ENCODE measurements around the gene PTPA.
"Not testable (repeated sequence)": the region's sequence is repeated elsewhere in the genome, so short reads cannot be mapped to it uniquely, and the experiment has no call there.

The PTPA gene

DNA sequence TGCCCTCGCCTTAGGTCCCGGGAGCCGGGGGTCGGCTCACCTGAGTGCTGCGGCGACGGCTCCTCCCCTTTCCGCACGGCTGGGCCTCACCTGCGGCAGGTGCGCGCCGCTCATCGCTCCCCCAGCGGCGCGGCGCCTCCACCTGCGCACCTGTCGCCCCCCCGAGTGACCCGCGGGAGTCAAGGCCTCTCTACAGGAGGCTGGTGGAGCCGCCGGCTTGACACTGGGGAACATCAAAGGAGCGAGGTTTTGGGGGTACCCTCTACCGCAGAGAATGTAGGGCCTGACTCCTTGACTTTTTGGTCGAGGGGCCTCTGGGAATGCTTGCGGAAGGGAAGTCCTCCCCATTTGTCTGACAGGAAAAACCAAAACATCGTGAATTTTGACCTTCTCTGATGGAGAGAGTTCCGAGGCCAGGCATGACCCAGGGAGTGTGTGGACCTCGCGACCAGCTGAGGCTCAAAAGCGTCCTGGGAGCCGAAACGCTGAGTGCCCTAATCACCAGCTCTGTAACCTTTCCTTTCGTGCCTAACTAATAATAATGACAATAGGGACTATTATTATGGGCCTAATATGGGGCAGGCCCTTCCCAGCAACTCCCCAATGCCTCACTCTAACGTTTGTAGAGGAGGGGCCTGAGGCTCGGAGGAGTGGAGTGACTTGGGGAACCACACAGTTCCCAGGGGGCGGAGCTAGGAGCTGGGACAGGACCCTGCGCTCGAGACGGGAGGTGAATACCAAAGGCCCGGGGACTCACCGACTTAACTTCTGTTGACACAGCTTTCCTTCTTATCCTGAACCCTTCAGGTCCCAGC is 67.6 kb downstream of the PTPA start:
- DNase-seq, result no peak

DNA sequence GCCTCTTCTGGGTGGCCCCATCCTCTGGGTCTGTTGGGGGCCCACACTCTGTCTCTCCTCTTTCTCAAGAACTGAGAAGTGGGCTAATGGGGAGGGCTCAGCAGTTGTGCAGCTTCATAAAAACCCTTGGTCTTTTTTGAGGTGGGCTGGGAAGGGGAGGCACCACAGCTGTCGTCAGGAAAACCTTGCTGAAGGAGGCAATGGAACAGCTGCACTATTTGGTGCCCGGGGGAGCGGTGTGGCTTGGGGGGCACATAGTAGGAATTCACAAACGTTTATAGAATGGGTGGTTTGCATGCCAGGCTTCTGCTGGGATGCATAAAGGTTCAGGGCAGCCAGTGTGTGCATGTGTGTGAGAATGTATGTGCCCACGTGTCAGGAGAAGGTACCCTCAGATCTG is 70.0 kb downstream of the PTPA start:
- no peak for DNase-seq

DNA sequence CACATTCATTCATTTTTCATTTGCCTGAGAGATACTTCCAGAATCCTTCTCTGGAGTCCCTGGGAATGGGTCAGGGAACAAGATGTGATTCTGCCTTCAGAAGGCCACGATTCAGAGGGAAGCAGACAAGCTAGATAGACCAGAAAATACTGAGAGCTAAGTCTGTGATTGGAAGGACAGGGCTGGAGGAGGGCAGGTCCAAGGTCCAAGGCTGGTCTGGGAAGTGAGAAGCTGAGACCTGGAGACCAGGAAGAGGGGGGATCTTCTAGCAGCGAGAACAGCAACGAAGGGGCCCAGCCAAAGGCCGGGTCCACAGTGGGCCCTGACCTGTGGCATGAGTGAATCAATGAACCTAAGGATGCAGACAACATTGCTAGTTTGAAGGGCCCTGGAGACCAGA is 70.9 kb downstream of the PTPA start:
- DNase-seq, result no peak

DNA sequence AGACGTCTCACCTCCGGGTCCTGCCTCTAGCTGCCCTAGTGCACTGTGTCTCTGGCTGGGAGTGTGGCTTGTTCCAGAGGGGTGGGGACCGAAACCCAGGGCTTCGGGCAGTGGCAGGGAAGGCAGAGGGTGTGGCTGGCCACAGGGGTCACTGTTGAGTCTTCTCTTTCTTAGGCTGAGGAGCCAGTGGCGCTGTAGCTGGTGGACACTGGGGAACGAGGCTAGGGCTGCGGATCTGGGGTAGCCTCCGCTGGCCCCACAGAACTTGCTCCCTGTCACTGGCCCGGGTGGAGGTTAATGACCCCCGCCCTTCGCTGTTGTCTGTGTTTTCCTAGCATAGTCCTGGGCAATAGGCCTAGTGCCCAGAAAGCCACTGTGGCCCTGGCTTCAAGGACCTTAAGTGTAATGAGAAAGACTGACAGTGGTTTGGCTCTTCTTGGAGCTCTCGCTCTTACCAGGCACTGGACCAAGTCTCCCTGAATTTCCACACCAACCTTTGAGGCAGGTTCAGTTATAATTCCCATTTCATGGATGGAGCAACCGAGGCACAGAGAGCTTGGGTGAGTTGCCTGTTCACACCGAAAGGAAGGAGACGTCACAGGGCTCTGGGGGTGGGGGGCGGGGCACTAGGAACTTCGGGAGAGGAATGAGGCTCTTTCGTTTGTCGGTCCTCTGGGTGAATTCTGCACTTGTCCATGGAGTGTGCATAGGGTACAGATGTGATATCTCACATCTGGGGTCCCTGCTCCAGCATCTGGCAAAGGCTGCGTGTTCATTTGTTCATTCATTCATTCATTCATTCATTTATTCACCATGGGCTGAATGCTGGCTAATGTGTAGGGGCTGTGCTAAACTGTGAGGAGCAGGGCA is 71.6 kb downstream of the PTPA start:
- DNase-seq, result no peak

DNA sequence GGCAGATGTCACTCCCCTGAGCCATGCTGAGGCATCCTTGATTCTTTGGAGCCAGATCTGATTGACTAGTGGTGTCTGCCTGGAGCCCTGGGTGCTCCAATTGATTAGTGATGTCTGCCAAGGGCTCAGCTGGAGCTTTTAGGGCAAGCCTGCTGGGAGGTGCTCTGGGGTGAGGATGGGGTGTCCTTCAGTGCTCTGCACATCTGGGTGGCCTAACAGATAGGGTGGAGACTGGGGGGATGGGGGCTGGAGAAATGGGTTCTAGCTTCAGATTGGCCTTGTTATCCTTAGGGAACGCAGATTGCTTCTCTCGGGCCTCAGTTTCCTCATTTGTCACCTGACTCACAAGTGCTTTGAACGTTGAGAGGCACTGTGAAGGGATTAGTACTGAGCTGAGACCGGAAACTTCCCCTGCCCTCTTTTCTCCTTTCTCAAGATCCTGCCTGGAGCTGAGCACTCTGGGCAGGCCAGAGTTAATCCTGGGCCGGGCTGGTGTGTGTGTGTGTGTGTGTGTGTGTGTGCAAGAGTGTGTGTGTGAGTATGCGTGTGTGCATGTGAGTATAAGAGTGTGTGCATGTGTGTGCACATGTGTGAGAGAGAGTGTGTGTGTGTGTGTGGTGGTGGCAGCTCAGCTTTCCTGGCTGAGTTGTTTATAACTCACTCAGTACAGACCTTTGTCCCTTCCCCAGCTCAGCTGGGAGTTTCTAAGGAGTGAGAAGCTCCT is 72.4 kb downstream of the PTPA start:
- DNase-seq, result no peak

DNA sequence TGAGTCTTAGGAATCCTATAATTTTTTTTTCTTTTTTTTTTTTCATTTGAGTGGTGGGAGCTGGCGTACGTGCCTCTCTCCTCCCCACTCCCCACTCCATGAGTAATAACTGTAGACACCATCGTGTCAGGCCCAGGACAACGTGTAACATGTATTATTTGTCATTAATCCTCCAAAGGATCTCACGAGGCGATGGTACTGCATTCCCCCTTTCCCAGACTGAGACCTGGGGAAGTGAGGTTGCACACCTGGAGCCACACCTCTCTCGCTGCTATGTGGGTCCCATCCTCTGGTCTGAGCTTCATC is 73.0 kb downstream of the PTPA start:
- no peak for DNase-seq

DNA sequence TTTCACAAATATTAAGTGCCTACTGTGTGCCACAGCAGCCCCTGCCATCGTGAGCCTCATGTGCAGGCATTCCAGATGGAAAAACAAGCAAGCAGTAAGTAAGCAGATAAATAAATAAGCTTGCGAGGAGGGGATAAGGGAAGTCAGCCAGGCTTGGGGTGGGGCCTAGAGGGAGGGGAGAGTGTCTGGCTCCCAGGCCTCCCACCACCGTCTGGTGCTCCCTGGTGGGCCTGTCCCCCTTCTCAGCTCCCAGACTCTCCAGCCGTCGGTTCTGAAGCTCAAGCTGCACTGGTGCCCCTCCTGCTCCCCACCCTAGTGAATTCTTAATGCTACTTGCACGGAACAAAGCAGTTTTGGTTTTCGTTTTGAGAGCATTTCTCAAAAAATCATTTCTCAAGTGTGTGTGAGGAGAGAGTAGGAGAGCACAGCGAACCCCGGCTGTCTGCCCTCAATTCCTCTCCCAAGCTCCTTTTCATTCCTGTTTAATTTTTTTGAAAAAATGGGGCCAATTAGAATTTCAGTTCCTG is 73.4 kb downstream of the PTPA start:
- no peak for DNase-seq

DNA sequence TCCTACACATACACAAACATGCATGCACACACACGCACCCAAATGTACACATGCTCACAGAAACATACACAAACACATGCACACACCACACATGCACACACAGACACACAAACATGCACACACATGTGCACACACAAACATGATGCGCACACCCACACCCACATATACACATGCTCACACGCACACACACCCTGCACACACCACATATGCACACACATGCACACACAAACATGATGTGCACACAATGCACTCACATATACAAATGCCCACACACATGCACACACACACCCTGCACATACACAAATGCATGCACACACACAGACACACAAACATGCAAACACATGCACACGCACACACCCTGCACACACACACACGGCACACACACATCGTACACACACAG is 74.2 kb downstream of the PTPA start:
- no peak for DNase-seq

DNA sequence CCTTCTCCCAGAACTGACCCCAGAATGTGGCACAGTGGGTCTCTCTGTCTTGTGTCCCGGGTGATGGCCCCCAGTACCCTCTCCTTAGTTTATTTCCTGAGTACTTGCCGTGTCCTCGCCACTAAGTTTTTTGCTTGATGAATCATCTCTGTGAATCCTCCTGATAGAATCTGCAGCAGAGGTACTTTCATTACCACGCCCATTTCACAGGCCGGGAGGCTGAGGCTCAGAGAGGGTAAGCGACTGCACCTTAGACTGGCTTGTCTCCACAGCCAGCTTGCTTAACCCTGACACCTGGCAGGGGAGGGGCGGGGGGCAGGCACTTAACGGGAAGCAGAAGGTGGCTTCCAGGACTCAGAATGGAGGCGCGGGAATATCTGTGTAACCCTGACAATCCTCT is 74.8 kb downstream of the PTPA start:
- no peak for DNase-seq

DNA sequence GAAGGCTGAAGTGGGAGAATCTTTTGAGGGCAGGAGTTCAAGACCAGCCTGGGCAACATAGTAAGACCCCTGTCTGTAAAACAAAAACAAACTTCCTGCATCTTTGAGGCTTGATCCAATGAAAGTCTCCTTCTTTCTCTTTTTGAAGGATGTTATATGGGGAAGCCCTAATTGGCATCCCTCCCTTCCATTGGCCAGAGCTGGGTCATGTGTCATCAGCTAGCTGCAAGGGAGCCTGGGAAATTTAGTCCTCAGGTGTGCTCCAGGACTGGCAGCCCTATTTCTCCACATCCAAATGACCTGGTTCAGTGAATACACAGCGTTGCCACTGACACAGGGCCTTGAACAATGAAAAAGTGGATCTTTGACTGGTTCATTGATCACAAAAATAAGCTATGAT is 75.8 kb downstream of the PTPA start:
- no peak for DNase-seq

DNA sequence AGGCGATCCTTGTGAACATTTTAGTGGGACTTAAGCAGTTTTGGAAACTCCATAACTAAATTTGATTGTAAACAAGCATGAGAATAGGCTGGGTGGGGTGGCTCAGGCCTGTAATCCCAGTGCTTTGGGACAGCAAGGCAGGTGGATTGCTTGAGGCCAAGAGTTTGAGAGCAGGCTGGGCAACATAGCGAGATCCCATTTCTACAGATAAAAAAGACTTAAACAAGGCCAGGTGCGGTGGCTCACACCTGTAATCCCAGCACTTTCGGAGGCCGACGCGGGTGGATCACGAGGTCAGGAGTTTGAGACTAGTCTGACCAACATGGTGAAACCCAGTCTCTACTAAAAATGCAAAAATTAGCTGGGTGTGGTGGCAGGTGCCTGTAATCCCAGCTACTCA is 78.8 kb downstream of the PTPA start:
- DNase-seq, result not testable (repeated sequence)

DNA sequence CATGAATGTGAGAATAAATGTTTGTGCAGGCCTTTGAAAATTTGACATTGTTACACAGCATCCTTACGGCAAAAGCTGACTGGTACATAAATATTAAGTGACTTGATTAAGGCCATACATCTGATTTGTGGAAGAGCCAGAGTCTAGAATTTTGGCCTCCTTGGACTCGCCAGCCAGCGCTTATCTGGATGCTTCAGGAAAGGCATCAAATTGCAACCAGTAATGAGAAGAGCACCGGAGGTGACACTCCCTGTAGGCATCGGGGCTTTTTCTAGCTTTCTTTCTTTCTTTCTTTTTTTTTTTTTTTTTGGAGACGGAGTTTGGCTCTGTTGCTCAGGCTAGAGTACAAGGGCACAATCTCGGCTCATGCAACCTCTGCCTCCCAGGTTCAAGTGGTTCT is 80.0 kb downstream of the PTPA start:
- no peak for DNase-seq

DNA sequence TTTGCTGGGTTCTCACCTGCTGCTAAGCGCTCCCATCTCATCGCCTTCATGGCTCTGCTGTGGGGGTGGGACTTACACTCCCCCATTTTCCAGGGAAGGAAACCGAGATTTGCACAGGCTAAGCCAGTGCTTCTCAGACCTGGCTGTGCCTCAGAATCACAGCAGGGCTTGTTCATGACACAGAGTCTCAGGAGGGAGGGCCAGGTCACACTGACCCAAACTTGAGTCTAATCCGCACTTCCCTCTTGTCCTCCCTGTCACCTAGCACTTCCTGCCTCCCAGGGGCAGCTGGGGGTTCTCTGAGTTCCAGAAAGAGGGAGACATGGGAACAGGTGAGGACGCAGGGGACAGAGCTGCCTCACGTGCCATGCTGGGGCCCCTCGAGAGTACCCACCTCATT is 82.4 kb downstream of the PTPA start:
- DNase-seq, result no peak

DNA sequence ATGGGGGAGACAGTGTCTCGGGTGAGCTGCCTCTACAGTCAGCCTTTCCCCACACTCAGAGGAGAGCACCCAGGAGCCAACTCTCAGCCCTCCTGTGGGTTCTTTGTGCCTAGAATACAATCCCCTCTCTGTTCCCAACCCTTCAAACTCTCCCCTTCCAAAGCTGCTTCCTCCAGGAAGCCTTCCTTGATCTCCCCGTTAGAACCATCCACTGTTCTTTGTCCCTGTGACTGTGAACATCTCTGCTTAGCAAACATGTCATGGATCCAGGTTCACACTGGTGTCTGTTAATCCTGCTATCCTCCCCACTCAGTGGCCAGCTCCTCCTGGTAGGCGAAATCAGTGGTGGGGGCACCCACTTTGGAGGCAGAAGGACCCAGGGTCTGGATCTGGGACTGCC is 83.0 kb downstream of the PTPA start:
- DNase-seq, result no peak

DNA sequence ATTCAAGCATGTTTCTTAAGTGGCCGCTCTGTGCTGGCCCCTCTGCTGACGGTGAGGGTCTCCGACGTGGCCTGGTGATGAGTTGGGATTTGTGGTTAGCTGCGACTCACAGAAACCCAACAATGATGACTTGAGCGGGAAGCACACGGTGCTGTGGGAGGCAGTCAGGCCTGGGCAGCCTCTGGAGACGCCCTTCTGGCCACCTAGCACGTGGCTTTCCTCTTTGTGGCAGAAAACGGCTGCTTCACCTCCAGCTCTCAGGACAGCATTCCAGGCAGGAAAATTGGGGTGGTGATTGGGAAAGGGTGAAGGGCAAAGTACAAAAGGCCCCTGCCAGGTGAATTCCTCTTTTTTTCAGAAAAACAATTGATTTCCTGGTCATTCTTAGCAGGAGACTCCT is 84.4 kb downstream of the PTPA start:
- DNase-seq, result no peak

DNA sequence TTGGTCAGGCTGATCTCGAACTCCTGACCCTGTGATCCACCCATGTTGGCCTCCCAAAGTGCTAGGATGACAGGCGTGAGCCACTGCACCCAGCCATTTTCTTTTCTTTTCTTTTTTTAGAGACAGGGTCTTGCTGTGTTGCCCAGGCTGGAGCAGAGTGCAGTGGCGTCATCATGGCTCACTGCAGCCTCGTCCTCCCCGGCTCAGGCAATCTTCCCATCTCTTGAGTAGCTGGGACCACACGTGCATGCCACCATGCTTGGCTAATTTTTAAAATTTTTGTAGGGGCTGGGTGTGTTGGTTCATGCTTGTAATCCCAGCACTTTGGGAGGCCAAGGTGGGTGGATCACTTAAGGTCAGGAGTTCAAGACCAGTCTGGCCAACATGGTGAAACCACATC is 85.8 kb downstream of the PTPA start:
- DNase-seq, result not testable (repeated sequence)

DNA sequence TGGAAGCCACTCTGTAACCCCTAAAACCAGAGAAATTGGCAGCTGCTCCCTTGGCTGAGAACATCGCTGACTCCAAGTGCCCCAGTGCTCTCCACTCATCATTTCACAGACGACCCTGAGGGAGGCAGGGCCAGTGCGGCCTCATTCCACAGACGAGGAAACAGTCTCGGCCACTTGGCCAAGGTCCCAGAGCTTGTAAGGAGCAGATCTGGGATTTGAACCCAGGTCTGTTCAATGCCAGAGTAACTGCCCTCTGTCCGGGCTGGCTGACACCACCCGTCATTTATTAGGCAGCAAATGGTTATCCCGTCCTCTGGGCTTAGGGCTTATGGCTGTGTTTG is 86.7 kb downstream of the PTPA start:
- DNase-seq, result no peak

All from GOT3 (cell line).